H1 (cell line): Measurements from ENCODE around the gene KRTAP21-2. TPM values are rescaled to one million over a fixed set of nuclear protein-coding genes. Genes with fewer than 3 reads are reported as not detected.

Source experiments
- CTCF ChIA-PET: fragments of 300-600 bp; sonication (Branson Sonifier 250); formaldehyde crosslinking; loops from one replicate; lab custom pipeline; 2021; ENCODE audit not compliant: partially characterized antibody; lab: Charles Lee
- POLR2A ChIA-PET: fragments of 300-600 bp; sonication (Branson Sonifier 250); formaldehyde crosslinking; loops from one replicate; lab custom pipeline; 2021; ENCODE audit warnings: inconsistent platforms; ENCODE audit not compliant: partially characterized antibody; lab: Charles Lee
- DNase-seq, 2 experiments: peaks; one replicate each; pipeline versions ENCODE4 v3.0.0 to v3.0.0-alpha.2; 2010 to 2022; ENCODE audit warnings: low spot score in 2 of 2, low read depth in 1 of 2, mixed read lengths in 1 of 2
- FAIRE-seq: peaks from 2 replicates; lab custom pipeline; 2011; peaks lifted over from hg19 to GRCh38; lab: Jason Lieb, UNC
- H2AFZ ChIP-seq: 2 replicates; pipeline ENCODE4 v1.8.1; 2012; ENCODE audit warnings: low read length, inconsistent platforms
- H2AK5ac ChIP-seq: 2 replicates; pipeline ENCODE4 v1.6.1; 2013; ENCODE audit warnings: low read depth, low read length
- H2BK120ac ChIP-seq: replicated peaks from 2 replicates; pipeline ENCODE3; 2013; ENCODE audit warnings: low read depth, low read length, inconsistent platforms
- H2BK12ac ChIP-seq: 2 replicates; pipeline ENCODE4 v1.6.1; 2013; ENCODE audit warnings: low read depth, low read length
- H2BK15ac ChIP-seq: 2 replicates; pipeline ENCODE4 v1.6.1; 2013; ENCODE audit warnings: low read length
- H2BK20ac ChIP-seq: 2 replicates; pipeline ENCODE4 v1.6.1; 2013; ENCODE audit warnings: low read length
- H2BK5ac ChIP-seq: 2 replicates; pipeline ENCODE4 v1.6.1; 2013; ENCODE audit warnings: low read depth, low read length
- H3K14ac ChIP-seq: 2 replicates; pipeline ENCODE4 v1.6.1; 2013; ENCODE audit warnings: inconsistent platforms; ENCODE audit not compliant: insufficient read length
- H3K18ac ChIP-seq: 2 replicates; pipeline ENCODE4 v1.6.1; 2013; ENCODE audit warnings: low read length; ENCODE audit errors: extremely low read depth
- H3K23ac ChIP-seq: 2 replicates; pipeline ENCODE4 v1.6.1; 2013; ENCODE audit warnings: inconsistent platforms; ENCODE audit not compliant: insufficient read length
- H3K23me2 ChIP-seq: 2 replicates; pipeline ENCODE4 v1.6.1; 2013; ENCODE audit warnings: low read depth, low read length
- H3K27ac ChIP-seq: 2 replicates; pipeline ENCODE4 v1.6.1; 2011; ENCODE audit warnings: low read depth, low read length, inconsistent platforms
- H3K27me3 ChIP-seq, 4 experiments: replicated peaks in 1 of 4; 1 replicate in 1 of 4; 2 replicates in 3 of 4; pipeline versions ENCODE4 v1.6.1 to v1.8.1; 2011 to 2013; ENCODE audit warnings: low read length in 3 of 4, mild to moderate bottlenecking in 3 of 4, inconsistent platforms in 2 of 4, mixed read lengths in 2 of 4, moderate library complexity in 1 of 4; ENCODE audit not compliant: control insufficient read depth in 3 of 4, insufficient read depth in 3 of 4; ENCODE audit errors: extremely low read depth in 1 of 4
- H3K36me3 ChIP-seq, 4 experiments: 2 replicates each; pipeline versions ENCODE4 v1.6.1 to v1.8.1; 2011 to 2013; ENCODE audit warnings: mild to moderate bottlenecking in 4 of 4, low read length in 3 of 4, moderate library complexity in 2 of 4, control low read depth in 1 of 4, inconsistent platforms in 1 of 4; ENCODE audit not compliant: insufficient read depth in 4 of 4, control insufficient read depth in 2 of 4
- H3K4ac ChIP-seq: replicated peaks from 2 replicates; pipeline ENCODE3; 2013; ENCODE audit warnings: low read length, low read depth, mixed read lengths, inconsistent platforms; ENCODE audit not compliant: insufficient read length
- H3K4me1 ChIP-seq, 4 experiments: replicated peaks in 1 of 4; 1 replicate in 1 of 4; 2 replicates in 3 of 4; pipeline versions ENCODE4 v1.6.1 to v1.8.1; 2011 to 2013; ENCODE audit warnings: low read length in 3 of 4, inconsistent platforms in 2 of 4, mixed read lengths in 1 of 4; ENCODE audit not compliant: insufficient read depth in 4 of 4, control insufficient read depth in 3 of 4
- H3K4me2 ChIP-seq, 2 experiments: 2 replicates each; pipeline versions ENCODE4 v1.6.1 to v1.8.1; 2011 to 2013; ENCODE audit warnings: low read depth in 2 of 2, low read length in 2 of 2, control low read depth in 1 of 2, inconsistent platforms in 1 of 2, mild to moderate bottlenecking in 1 of 2; ENCODE audit not compliant: insufficient read depth in 1 of 2
- H3K4me3 ChIP-seq, 4 experiments: fragments of 200-600, 300-600 bp in 1 of 4; sonication (generic), shearing (Covaris generic), sonication (Bioruptor Twin) in 1 of 4; 2 replicates each; pipeline versions ENCODE4 v1.5.1 to v1.8.1; 2011 to 2016; ENCODE audit warnings: low read length in 4 of 4, low read depth in 3 of 4, control low read depth in 2 of 4, inconsistent platforms in 2 of 4, mild to moderate bottlenecking in 2 of 4, mixed read lengths in 1 of 4, moderate library complexity in 1 of 4; ENCODE audit not compliant: insufficient read depth in 2 of 4; ENCODE audit errors: extremely low read depth in 1 of 4
- H3K56ac ChIP-seq: replicated peaks from 2 replicates; pipeline ENCODE3; 2013; ENCODE audit warnings: low read depth, mild to moderate bottlenecking, mixed read lengths, low read length, inconsistent platforms; ENCODE audit not compliant: insufficient read length
- H3K79me1 ChIP-seq: 2 replicates; pipeline ENCODE4 v1.6.1; 2013; ENCODE audit warnings: low read depth, low read length, control low read depth
- H3K79me2 ChIP-seq, 2 experiments: 2 replicates each; pipeline versions ENCODE4 v1.6.1 to v1.8.1; 2012 to 2013; ENCODE audit warnings: low read length in 2 of 2, mild to moderate bottlenecking in 2 of 2, inconsistent platforms in 1 of 2; ENCODE audit not compliant: insufficient read depth in 2 of 2, control insufficient read depth in 1 of 2
- H3K9ac ChIP-seq, 4 experiments: replicated peaks in 1 of 4; 1 replicate in 1 of 4; 2 replicates in 3 of 4; pipeline versions ENCODE4 v1.6.1 to v1.8.1; 2011 to 2013; ENCODE audit warnings: low read depth in 3 of 4, low read length in 3 of 4, control low read depth in 2 of 4, mild to moderate bottlenecking in 2 of 4, moderate library complexity in 2 of 4, inconsistent platforms in 1 of 4; ENCODE audit errors: extremely low read depth in 1 of 4
- H3K9me3 ChIP-seq, 2 experiments: 2 replicates each; pipeline versions ENCODE4 v1.6.1 to v1.8.1; 2012 to 2013; ENCODE audit warnings: mild to moderate bottlenecking in 2 of 2, moderate library complexity in 2 of 2, control low read depth in 1 of 2, inconsistent platforms in 1 of 2, low read depth in 1 of 2, low read length in 1 of 2, mixed read lengths in 1 of 2; ENCODE audit not compliant: insufficient read depth in 2 of 2
- H4K20me1 ChIP-seq, 2 experiments: replicated peaks in 1 of 2; 2 replicates each; pipeline versions ENCODE3 to v1.8.1; 2011 to 2013; ENCODE audit warnings: inconsistent platforms in 2 of 2, low read length in 2 of 2, mild to moderate bottlenecking in 1 of 2; ENCODE audit not compliant: insufficient read depth in 2 of 2, control insufficient read depth in 1 of 2
- H4K5ac ChIP-seq: 2 replicates; pipeline ENCODE4 v1.6.1; 2013; ENCODE audit warnings: low read length, low read depth, mixed read lengths, inconsistent platforms; ENCODE audit not compliant: insufficient read length
- H4K8ac ChIP-seq: 2 replicates; pipeline ENCODE4 v1.8.0; 2013; ENCODE audit warnings: mild to moderate bottlenecking, moderate library complexity, low read length, inconsistent platforms; ENCODE audit not compliant: insufficient read depth; ENCODE audit errors: extremely low read depth
- H4K91ac ChIP-seq: replicated peaks from 2 replicates; pipeline ENCODE3; 2013; ENCODE audit warnings: low read length, mixed read lengths, inconsistent platforms; ENCODE audit not compliant: insufficient read length
- CHD1 ChIP-seq: IDR thresholded peaks from 2 replicates; pipeline ENCODE4 v1.6.1; 2012; ENCODE audit warnings: low read depth, low read length, improper control_type of control experiment
- HDAC2 ChIP-seq, 2 experiments: fragments of 300-600 bp in 1 of 2; sonication (generic) in 1 of 2; IDR thresholded peaks; 2 replicates each; pipeline ENCODE4 v1.6.1; 2011 to 2012; ENCODE audit warnings: low read depth in 2 of 2, low read length in 2 of 2, mild to moderate bottlenecking in 2 of 2, moderate library complexity in 2 of 2, borderline replicate concordance in 1 of 2, inconsistent platforms in 1 of 2
- HDAC6 ChIP-seq: IDR thresholded peaks from one replicate; pipeline ENCODE4 v1.7.1; 2012; ENCODE audit warnings: low read depth, mild to moderate bottlenecking, inconsistent platforms, low read length, moderate library complexity
- JUND ChIP-seq: IDR thresholded peaks from 2 replicates; pipeline ENCODE4 v1.6.1; 2011; ENCODE audit warnings: mild to moderate bottlenecking, improper control_type of control experiment, low read length
- SP4 ChIP-seq: IDR thresholded peaks from 2 replicates; pipeline ENCODE4 v1.6.1; 2012; ENCODE audit warnings: low read length, inconsistent platforms
- TBP ChIP-seq: IDR thresholded peaks from 2 replicates; pipeline ENCODE4 v1.6.1; 2011; ENCODE audit warnings: low read depth, low read length, improper control_type of control experiment
- YY1 ChIP-seq: IDR thresholded peaks from 2 replicates; pipeline ENCODE4 v1.6.1; 2011; ENCODE audit warnings: low read depth, mild to moderate bottlenecking, low read length
- WGBS, 2 experiments: shearing (Covaris generic) in 1 of 2; methylation state at CpG; one replicate each; pipeline versions ENCODE4 v1.1.6 to v1.1.7; 2013 to 2015; ENCODE audit warnings: low lambda C conversion rate in 2 of 2, mixed read lengths in 2 of 2, inconsistent platforms in 1 of 2, low coverage in 1 of 2, missing lambda C conversion rate in 1 of 2; ENCODE audit not compliant: insufficient replicate concordance in 2 of 2, insufficient coverage in 1 of 2, insufficient read length in 1 of 2; ENCODE audit errors: extremely low coverage in 1 of 2, missing lambda C conversion rate in 1 of 2; 5-methylcytosine and 5-hydroxymethylcytosine counted together
- polyA plus RNA-seq, 7 experiments: library from polyadenylated mRNA; depleted of rRNA in 3 of 7; stranded (reverse) in 5 of 7; unstranded in 2 of 7; fragments of >200 nt in 5 of 7; fragments of 200-250 nt in 2 of 7; gene quantifications; 1 replicate in 5 of 7; 2 replicates in 1 of 7; 4 replicates in 1 of 7; pipeline versions ENCODE4 v1.2.1 to v1.2.3, GENCODE V29; 2011 to 2013; ENCODE audit warnings: missing spikeins in 2 of 7, mixed read lengths in 2 of 7
- total RNA-seq: library from RNA; stranded (reverse); fragmentation: NEBNext Ultra II Directional; extraction: Animal tissue kit (Norgen Biotek cat#: 25700); gene quantifications from 2 replicates; pipeline ENCODE4 v1.2.1, GENCODE V29; 2021
- TF ChIP-seq, protein P1 (sequence below): IDR thresholded peaks from 2 replicates; pipeline ENCODE4 v1.6.1; 2012; ENCODE audit warnings: inconsistent platforms
- TF ChIP-seq, protein P2 (sequence below), 3 experiments: IDR thresholded peaks; 1 replicate in 2 of 3; 2 replicates in 1 of 3; pipeline versions ENCODE4 v1.5.1 to v1.6.1; 2011; ENCODE audit warnings: low read length in 3 of 3, mild to moderate bottlenecking in 3 of 3, inconsistent platforms in 2 of 3, low read depth in 1 of 3, moderate library complexity in 1 of 3; ENCODE audit not compliant: insufficient read depth in 1 of 3; ENCODE audit errors: control extremely low read depth in 1 of 3

The KRTAP21-2 gene
- total and polyA plus RNA-seq, 2 of the 8 experiments (the other 6 are each of a cell fraction or from before 2014, with no cell fraction given) = not detected

DNA sequence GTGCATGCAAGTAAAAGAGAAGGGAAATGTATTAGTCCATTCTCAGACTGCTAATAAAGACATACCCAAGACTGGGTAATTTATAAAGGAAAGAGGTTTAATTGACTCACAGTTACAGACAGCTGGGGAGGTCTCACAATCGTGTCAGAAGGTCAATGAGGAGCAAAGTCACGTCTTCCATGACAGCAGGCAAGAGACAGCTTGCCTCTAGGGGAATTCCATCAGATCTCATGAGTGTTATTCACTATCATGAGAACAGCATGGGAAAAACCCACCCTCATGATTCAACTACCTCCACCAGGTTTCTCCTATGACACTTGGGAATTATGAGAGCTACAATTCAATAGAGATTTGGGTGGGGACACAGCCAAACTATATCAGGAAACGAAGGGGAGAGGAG is 36.6 kb downstream of the KRTAP21-2 start:
- no peak for DNase-seq
- Histone ChIP-seq H3K4me3 (no peak overlapping the region), H3K27me3 (no peaks in the 10 kb centered on the region), H4K5ac (no peak overlapping the region), H3K4me2 (no peak overlapping the region), H3K9ac (no peak overlapping the region), H3K9me3 (no peaks in the 10 kb centered on the region; a peak in 1 of 4 replicates), H3K4ac (no peak overlapping the region), H3K79me1 (no peaks in the 10 kb centered on the region), H3K36me3 (no peaks in the 10 kb centered on the region), H2BK12ac (no peak overlapping the region), H3K23me2 (no peaks in the 10 kb centered on the region), H3K56ac (no peak overlapping the region), H3K23ac (no peak overlapping the region), H4K8ac (no peak overlapping the region), H4K20me1 (no peaks in the 10 kb centered on the region), H3K18ac (no peak overlapping the region), H4K91ac (no peak overlapping the region), H2BK120ac (no peak overlapping the region), H3K4me1 (no peaks in the 10 kb centered on the region), H2AK5ac (no peak overlapping the region), H2BK15ac (no peak overlapping the region), H2AFZ (no peak overlapping the region), H2BK5ac (no peak overlapping the region), H3K27ac (no peak overlapping the region), H3K14ac (no peak overlapping the region), H2BK20ac (no peak overlapping the region), H3K79me2 (no peaks in the 10 kb centered on the region)
- WGBS, 2 experiments = 75% methylated on average over 3 of the region's 3 CpGs; no CpG with 5 or more reads in 1 of the 2 experiments
- ChIA-PET POLR2A (no interaction called here), CTCF (no interaction called here)
- TF ChIP-seq HDAC6 (no peak), SP4 (no peak), YY1 (no peak), TBP (no peak), CHD1 (no peak), JUND (no peak), HDAC2 (IDR thresholded peaks at IDR 0.05; ENCODE audit: borderline replicate concordance in 1 of 2, low read depth in 2 of 2, low read length in 2 of 2) (no peak)
- TF ChIP-seq, protein P1, sequence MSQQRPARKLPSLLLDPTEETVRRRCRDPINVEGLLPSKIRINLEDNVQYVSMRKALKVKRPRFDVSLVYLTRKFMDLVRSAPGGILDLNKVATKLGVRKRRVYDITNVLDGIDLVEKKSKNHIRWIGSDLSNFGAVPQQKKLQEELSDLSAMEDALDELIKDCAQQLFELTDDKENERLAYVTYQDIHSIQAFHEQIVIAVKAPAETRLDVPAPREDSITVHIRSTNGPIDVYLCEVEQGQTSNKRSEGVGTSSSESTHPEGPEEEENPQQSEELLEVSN = no peak
- TF ChIP-seq, protein P2, sequence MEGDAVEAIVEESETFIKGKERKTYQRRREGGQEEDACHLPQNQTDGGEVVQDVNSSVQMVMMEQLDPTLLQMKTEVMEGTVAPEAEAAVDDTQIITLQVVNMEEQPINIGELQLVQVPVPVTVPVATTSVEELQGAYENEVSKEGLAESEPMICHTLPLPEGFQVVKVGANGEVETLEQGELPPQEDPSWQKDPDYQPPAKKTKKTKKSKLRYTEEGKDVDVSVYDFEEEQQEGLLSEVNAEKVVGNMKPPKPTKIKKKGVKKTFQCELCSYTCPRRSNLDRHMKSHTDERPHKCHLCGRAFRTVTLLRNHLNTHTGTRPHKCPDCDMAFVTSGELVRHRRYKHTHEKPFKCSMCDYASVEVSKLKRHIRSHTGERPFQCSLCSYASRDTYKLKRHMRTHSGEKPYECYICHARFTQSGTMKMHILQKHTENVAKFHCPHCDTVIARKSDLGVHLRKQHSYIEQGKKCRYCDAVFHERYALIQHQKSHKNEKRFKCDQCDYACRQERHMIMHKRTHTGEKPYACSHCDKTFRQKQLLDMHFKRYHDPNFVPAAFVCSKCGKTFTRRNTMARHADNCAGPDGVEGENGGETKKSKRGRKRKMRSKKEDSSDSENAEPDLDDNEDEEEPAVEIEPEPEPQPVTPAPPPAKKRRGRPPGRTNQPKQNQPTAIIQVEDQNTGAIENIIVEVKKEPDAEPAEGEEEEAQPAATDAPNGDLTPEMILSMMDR (IDR thresholded peaks at IDR 0.05; ENCODE audit: control extremely low read depth in 1 of 3, insufficient read depth in 1 of 3, low read depth in 1 of 3, low read length in 3 of 3) = no peak
- FAIRE-seq = no peak
